ENCODE measurements around the gene GFOD1.

DNA sequence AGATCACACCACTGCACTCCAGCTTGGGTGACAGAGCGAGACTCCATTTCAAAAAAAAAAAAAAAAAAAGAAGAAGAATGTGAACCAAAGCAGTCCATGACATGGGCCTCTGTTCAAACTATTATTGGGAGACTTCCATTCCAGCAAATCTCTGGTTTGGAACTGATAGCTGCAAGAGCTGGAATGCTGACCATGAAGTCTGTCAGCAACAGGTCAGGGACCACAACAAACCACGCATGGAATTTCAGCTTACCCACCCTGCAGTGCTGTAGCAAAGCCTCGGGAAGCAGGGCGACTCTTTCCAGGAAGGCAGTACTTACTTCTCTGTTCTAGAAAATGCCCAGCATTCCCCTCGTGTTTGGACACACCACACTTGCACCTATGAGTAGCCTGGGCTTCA, 125.0 kb downstream of the GFOD1 start:
- TF ChIP-seq POLR2A (IDR thresholded peaks at IDR 0.05; ENCODE audit: low read length): no peak
- TF ChIP-seq, protein P1, sequence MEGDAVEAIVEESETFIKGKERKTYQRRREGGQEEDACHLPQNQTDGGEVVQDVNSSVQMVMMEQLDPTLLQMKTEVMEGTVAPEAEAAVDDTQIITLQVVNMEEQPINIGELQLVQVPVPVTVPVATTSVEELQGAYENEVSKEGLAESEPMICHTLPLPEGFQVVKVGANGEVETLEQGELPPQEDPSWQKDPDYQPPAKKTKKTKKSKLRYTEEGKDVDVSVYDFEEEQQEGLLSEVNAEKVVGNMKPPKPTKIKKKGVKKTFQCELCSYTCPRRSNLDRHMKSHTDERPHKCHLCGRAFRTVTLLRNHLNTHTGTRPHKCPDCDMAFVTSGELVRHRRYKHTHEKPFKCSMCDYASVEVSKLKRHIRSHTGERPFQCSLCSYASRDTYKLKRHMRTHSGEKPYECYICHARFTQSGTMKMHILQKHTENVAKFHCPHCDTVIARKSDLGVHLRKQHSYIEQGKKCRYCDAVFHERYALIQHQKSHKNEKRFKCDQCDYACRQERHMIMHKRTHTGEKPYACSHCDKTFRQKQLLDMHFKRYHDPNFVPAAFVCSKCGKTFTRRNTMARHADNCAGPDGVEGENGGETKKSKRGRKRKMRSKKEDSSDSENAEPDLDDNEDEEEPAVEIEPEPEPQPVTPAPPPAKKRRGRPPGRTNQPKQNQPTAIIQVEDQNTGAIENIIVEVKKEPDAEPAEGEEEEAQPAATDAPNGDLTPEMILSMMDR (IDR thresholded peaks at IDR 0.05): no peak
- TF ChIP-seq RFX5 (IDR thresholded peaks at IDR 0.05): no peak
- TF ChIP-seq EP300 (IDR thresholded peaks at IDR 0.05): no peak
- no peak for TF ChIP-seq CHD4 (IDR thresholded peaks at IDR 0.05; ENCODE audit: borderline replicate concordance)

All from A549 (cell line).